Inflammatory macrophage treated with lipopolysaccharide for 1 hour (primary cell): ENCODE data around the gene C3orf62.
"Not testable (repeated sequence)": the region's sequence is repeated elsewhere in the genome, so short reads cannot be mapped to it uniquely, and the experiment has no call there.

ENCODE experiments used
- DNase-seq, 2 donors: peaks; one replicate each; pipeline ENCODE4 v3.0.0-alpha.2; 2020 to 2022

The C3orf62 gene

DNA sequence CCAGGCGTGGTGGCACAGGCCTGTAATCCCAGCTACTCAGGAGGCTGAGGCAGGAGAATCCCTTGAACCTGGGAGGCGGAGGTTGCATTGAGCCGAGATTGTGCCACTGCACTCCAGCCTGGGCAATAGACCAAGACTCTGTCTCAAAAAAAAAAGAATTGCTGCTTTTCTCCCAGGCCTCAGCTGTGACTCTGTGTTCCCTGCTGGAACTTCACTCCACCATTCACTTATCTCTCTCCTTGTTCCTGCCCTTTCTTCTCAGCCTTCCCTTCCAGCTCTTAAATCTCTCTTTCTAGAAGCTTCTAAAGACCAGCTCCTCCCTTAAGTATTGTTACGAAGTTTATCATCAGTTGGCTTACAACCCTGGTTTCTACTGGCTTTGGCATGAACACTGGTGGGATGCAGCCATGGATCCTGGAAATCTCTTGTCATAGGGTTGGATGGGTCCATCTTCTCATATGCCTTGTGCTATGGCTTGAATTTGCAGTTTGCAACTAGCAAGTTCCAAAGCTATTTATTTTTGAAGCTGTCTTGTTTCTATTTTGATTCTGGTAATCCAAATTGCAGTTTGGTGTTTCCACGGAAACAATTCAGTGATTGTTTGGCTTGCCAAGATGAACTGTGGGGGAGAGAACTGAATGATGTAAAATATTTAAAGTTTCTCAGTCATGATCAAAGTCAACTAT lies 10.5 kb downstream of the C3orf62 start:
- DNase-seq, result no peak

DNA sequence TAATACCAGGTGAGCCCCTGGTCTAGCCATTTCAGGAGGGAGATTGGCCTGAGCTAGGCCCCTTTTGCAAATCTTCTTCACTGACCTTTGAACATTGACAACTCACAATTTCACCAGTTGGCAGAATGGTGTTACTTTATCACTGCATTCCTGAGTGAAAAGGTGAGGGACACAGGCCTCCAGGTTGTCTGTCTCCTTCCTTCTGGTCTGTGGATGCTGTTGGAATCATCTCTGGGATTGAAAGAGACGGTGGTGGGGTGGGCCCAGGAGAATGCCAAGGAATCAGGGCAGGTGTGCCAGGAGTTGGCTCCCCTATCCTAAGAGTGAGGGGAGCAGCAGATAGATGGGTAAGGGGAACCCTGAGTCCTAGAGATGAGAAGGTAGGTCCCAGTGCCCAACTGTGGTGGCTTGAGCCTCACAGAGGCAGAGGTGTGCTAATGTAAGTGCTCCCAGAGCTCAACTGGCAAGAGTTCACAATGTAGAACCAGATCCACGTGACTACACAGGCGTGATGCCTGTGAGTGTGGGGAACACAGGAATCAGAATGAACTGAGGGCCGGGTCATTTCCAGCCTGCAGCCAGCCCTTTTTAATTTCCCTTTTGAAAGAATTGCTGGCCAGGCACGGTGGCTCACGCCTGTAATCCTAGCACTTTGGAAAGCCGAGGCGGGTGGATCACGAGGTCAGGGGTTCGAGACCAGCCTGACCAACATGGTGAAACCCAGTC lies 11.2 kb downstream of the C3orf62 start:
- DNase-seq, result no peak

DNA sequence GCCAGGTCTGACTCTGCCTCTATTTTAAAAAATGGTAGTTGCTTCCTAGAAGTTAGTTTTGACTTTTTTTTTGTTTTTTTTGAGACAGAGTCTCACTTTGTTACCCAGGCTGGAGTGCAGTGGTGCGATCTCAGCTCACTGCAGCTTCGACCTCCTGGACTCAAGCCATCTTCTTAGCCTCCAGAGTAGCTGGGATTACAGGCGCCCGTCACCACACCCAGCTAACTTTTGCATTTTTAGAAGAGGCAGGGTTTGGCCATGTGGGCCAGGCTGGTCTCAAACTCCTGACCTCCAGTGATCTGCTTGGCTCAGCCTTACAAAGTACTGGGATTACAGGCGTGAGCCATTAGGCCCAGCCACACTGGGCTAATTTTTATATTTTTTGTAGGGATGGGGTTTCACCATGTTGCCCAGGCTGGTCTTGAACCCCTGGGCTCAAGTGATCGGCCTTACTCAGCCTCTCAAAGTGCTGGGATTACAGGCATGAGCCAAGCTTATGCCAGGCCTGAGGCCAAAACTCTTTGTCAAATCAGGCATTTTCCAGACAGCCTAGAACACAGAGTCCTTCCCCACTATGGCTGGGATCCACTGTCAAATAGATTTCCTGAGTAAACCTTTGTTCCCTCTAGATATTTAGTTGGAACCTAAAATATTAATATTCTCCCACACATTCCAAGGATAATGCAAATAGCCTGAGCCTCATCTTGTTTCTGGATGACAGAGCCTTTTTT lies 13.7 kb downstream of the C3orf62 start:
- no peak for DNase-seq

DNA sequence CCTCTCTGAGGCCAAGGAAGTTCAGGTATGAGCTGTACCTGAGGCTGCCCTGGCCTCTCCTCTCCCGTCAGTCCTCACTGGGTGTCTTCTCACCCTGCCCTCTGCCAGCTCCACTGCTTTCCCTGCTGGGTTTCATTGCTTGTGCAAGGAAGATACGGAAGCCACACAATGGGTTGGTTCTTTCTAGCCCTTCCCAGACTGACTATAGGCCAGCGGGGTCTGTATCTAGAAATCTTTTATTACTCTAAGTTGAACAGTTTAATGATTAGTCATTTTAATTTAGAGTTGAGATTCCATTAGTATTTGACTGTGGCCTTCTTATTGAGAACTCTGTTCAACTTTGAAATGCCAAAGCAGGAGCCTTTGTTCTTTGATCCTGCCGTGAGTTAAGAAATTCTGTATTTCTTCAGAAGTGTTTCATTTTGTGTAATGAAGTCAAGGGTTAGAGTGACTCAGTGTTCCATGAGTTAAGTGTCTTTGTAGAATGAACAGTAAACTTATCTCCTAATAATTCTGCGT lies 16.2 kb downstream of the C3orf62 start:
- peak; percentile 83 to 85 for DNase-seq

DNA sequence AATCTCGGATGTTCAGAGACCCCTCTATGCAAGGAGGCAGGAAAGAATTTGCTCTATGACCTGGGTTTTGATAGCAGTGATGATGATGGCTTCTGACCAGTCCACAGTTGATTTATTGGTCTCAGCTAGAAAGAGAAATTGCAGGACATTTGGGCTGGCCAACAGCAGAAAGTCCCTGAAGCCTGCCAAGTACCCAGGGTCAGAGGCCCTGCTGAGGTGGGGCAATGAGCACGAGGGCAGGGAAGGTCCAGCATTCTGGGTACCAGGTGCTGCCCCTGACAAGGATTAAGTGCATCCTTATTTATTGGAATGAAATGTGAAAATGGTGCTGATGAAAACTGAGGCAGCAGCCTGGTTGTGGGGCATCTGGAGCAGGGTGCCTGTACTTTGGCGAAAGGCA lies 19.8 kb downstream of the C3orf62 start:
- no peak for DNase-seq

DNA sequence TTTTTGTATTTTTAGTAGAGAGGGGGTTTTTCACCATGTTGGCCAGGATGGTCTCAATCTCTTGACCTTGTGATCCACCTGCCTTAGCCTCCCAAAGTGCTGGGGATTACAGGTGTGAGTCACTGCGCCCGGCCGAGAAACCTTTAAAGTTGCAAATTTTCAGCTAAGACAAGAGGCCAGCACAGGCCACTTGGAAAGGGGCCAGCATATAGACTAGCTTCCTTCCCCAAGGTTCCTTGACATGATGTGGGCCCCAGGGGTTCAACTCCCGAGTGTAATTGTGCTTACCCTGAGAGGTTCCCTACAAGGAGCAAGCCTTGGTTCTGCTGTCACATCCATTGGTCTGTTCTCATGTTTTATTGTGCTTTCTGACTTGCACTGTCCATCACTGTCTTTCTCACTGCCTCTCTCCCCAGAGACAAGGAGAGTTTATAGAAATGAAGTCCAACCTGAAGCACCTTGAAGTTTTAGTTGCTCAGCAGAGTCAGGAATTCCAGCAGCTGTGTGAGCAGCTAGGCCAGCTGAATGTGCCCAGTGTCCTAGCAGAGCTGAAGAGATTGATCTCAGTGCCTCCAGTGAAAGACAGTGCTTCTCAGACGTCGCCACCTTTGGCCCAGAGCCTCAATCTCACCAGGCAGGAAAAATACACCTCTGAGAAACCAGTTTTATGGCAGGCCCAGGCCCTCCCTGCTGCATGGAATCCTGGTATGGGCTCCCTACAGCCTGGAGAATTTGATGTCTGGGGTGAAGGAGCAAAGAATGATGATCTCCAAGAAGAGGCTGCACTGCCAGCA lies 21.1 kb downstream of the C3orf62 start:
- DNase-seq, result no peak

DNA sequence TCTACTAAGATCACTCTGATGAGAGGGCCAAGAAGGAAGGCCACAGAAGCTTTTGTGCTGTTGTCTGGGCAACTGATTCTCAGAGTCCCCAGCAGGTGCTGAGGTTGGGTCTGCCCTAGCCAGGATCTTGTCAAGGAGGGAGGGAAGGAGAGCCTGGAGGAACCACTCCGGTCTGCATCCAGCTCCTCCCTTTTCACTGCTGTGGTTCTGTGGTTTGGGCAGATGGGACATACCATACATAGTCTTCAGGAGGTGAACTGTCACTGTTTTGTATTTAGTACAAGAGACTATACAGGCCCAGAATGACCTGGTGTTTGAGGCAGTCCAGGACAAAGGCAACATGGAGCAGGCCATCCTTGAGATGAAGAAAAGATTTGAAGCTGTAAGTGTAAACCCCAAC lies 21.9 kb downstream of the C3orf62 start:
- DNase-seq, result no peak

DNA sequence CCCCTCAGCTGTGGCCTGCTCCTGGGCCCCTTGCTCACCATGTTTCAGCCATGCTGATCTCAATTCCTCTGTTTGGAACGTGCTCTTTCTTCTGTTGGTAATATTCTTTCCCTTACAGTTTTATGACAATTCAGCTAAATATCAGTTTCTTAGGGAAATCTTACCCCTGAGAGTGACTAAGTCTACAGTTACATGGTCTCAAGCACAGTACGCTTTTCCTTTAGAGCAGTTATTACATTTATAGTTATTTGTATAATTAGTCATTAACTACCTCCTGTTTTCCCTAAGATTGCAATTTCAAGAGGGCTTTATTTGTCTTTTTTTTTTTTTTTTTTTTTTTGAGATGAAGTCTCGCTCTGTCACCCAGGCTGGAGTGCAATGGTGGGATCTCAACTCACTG lies 23.5 kb downstream of the C3orf62 start:
- DNase-seq, result no peak

DNA sequence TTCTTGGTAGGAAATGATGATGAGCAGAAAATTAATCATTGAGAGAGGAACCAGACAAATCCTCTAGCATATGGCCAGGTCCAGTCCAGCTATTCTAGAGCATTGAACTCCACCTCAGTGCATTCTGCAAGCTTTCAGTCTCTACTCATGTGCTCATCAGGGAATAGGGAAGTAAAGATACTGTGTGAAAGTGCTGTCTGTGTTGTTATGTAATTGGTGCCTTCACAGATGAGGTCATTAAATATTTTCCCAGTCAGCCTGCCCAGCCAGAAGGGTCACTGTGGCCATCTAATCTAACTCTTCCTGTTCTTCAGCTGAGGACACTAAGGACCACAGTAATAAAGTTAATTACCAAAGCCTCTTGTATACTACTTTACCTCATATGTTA lies 28.2 kb downstream of the C3orf62 start:
- DNase-seq, result peak; percentile 85 to 97

DNA sequence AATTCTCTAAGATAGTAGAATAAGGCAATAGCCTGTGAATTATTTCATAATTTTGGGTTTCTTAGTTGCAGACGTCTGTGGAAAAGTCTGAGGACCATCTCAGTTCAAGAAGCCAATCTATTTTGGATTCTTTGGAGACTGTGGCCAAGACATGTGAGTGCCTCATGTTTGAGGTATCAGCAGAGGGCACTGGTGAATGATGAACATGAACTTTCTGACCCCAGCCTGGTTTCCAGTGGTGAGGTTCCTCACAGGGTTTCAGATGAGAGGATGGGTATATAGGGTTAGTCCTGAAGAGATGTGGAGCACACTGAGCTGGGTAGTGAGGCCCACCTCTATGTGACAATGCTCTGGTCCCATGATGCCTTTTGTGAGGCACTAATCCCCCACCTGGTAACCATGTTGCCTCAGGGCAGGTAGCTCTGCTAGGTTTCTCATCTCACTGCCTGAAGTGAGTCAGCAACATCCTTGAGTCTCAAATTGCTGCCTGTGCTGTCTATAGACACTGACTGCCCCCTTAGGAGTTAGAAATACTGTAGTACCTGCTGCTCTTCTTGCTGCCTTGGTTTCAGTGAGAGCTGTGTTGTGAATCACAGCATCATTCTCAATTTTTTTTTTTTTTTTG lies 32.3 kb downstream of the C3orf62 start:
- peak; percentile 41 to 79 for DNase-seq

DNA sequence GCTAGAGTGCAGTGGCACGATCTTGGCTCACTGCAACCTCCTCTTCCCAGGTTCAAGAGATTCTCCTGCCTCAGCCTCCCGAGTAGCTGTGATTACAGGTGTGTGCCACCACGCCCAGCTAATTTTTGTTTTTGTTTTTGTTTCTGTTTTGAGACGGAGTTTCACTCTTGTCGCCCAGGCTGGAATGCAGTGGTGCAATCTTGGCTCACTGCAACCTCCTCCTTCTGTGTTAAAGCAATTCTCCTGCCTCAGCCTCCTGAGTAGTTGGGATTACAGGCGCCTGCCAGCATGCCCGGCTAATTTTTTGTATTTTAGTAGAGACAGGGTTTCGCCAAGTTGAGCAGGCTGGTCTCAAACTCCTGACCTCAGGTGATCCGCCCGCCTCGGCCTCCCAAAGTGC lies 36.9 kb downstream of the C3orf62 start:
- DNase-seq, result not testable (repeated sequence)

DNA sequence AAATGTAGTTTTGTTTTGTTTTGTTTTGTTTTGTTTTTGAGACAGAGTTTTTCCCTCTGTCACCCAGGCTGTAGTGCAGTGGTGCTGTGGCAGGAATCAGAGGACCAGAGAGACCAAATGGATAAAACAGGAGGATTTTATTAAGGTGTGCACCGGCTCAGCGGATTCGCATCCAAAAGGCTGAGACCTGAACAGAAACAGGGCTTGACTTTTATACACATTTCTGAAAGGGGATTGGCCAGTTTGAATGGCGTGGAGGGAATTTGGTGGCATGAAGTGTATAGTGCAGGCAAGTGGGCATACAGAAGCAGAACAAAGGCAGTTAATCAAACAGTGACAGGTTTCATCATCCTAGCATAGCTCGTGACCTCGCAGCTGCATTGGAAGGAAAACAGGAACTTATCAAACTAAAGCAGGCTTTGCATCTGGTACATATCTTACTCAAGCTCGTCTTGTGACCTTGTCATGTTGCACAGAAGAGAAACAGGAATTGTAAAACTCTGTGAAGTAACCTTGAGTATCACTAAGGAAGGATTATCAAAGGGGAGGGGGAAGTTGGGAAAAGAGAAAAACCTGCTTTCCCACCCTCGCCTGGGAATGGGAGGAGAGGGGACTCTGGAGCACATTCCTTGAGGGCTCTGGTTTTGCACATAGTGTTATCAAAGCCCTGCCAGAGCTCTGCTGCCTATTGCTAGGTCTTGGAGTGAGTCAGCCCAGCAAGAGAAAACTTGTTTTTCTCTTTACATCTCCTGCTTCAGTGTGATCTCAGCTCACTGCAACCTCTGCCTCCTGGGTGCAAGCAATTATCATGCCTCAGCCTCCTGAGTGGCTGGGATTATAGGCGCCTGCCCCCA lies 38.5 kb downstream of the C3orf62 start:
- peak; percentile 92 to 99 for DNase-seq

DNA sequence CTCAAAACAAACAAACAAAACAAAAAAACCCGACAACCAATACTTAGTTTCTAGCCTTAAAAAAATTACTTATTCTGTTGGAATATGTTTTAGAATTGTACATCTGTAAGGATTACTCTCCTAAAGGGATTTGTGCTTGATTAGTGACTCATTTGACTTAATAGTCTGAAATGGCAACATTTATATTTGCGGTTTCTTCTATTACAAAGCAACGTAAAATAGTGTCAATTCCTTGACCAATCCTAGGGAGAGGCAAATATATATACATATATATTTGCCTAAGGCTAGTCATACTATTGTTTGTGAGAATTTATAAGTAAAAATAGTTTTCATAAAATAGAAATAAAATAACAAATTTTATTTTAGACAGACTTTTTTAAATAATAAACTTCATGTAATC lies 39.7 kb downstream of the C3orf62 start:
- no peak for DNase-seq

DNA sequence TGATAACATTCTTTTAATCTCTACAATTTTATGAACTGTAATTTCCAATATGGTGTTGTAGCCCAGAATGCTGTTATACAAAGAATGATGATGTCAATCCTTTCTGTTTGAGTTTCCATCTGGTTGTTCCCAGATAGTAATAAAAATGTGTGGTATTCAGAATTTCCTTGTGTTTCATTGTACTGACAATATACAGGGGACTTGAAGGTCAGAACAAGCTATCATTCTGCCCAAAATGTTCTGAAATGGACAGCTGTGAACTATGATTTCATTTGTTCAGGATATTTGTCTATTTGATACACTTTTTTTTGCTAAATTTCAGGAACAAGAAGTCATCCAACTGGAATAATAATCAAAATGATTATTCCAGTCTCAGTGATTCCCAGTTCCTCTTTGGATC lies 40.8 kb downstream of the C3orf62 start:
- no peak for DNase-seq

DNA sequence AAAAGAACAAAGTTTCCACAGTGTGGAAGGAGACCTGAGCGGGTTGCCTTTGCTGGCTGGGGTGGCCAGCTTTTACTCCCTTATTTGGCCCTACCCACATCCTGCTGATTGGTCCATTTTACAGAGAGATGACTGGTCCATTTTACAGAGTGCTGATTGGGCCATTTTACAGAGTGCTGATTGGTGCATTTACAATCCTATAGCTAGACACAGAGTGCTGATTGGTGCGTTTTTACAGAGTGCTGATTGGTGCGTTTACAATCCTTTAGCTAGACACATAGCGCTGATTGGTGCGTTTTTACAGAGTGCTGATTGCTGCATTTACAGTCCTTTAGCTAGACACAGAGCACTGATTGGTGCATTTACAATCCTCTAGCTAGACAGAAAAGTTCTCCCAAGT lies 48.2 kb downstream of the C3orf62 start:
- not testable (repeated sequence) for DNase-seq

DNA sequence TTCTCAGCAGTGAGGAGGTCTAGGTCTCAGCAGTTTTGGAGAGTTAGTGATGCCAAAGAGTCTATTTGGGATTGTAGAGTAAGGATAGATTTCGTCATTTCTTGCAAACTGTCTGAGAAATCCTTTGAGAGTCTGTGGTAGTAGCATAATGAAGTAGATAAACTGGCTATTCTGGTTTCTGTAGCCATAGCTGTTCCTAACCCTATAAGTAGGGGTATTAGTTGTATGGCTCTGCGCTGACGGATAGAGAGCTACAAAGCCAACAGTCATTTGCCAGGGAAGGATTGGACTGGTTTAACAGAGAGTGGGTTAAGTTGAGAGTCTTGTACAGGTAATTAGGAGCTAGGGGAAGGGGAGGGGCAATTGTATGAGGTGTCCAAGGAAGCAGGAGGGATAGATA lies 55.0 kb downstream of the C3orf62 start:
- no peak for DNase-seq

DNA sequence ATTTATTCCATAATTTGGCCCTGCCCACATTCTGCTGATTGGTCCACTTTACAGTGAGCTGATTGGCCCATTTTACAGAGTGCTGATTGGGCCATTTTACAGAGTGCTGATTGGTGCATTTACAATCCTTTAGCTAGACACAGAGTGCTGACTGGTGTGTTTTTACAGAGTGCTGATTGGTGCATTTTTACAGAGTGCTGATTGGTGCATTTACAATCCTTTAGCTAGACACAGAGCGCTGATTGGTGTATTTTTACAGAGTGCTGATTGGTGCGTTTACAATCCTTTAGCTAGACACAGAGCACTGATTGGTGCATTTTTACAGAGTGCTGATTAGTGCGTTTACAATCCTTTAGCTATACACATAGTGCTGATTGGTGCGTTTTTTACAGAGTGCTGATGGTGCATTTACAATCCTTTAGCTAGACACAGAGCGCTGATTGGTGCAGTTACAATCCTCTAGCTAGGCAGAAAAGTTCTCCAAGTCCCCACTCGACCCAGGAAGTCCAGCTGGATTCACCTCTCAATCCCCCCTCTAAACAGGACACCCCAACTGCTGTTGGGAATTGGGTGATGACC lies 56.0 kb downstream of the C3orf62 start:
- not testable (repeated sequence) for DNase-seq

DNA sequence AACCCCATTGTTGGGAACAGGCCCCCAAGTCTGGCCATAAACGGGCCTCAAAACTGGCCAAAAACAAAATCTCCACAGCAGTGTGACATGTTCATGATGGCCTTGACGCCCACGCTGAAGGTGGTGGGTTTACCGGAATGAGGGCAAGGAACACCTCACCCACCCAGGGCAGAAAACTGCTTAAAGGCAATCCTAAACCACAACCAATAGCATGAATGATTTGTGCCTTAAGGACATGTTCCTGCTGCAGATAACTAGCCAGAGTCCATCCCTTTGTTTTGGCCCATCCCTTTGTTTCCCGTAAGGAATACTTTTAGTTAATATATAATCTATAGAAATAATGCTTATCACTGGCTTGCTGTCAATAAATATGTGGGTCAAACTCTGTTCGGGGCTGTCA lies 57.9 kb downstream of the C3orf62 start:
- DNase-seq, result no peak
